GM23338 (cell line): ENCODE measurements around the gene SH2D6. TPM values are rescaled to one million over a fixed set of nuclear protein-coding genes. Genes with fewer than 3 reads are reported as not detected.
A peak's percentile ranks its signal among the peaks of the same experiment; 100 is the strongest.

Experiments used
- ATAC-seq: fragments of 200-7000 bp; cut with Tn5 transposase; 3 replicates; pipeline ENCODE4 v1.9.1; 2020
- DNase-seq: peaks from one replicate; pipeline ENCODE4 v3.0.0-alpha.2; 2015; ENCODE audit warnings: low spot score
- H2AFZ ChIP-seq: fragments of 200-600 bp; sonication (generic); 2 replicates; pipeline ENCODE4 v1.8.0; 2016; ENCODE audit warnings: antibody characterized with exemption, mild to moderate bottlenecking, moderate library complexity
- H3F3A ChIP-seq: fragments of 200-600 bp; sonication (generic); replicated peaks from 2 replicates; pipeline ENCODE4 v1.8.0; 2017; ENCODE audit warnings: antibody characterized with exemption, mixed run types, low read depth
- H3K27ac ChIP-seq: fragments of 200-600 bp; sonication (generic); 2 replicates; pipeline ENCODE4 v1.6.1; 2016; ENCODE audit warnings: low read depth
- H3K27me3 ChIP-seq: fragments of 200-600 bp; sonication (generic); 2 replicates; pipeline ENCODE4 v1.8.0; 2016; ENCODE audit warnings: mild to moderate bottlenecking, mixed run types, moderate library complexity; ENCODE audit not compliant: insufficient read depth
- H3K36me3 ChIP-seq: fragments of 200-600 bp; sonication (generic); 2 replicates; pipeline ENCODE4 v1.8.0; 2016; ENCODE audit warnings: mild to moderate bottlenecking; ENCODE audit not compliant: insufficient read depth
- H3K4me1 ChIP-seq: fragments of 200-600 bp; sonication (generic); 2 replicates; pipeline ENCODE4 v1.8.0; 2016; ENCODE audit warnings: mild to moderate bottlenecking, moderate library complexity; ENCODE audit not compliant: insufficient read depth
- H3K4me2 ChIP-seq: fragments of 200-600 bp; sonication (generic); 2 replicates; pipeline ENCODE4 v1.7.1; 2017; ENCODE audit warnings: mixed run types
- H3K4me3 ChIP-seq: fragments of 200-600 bp; sonication (generic); 2 replicates; pipeline ENCODE4 v1.6.1; 2016; ENCODE audit warnings: mixed run types
- H3K79me2 ChIP-seq: fragments of 200-600 bp; sonication (generic); replicated peaks from 2 replicates; pipeline ENCODE4 v1.8.0; 2017; ENCODE audit warnings: mild to moderate bottlenecking; ENCODE audit not compliant: insufficient read depth
- H3K9me2 ChIP-seq: fragments of 200-600 bp; sonication (generic); 2 replicates; pipeline ENCODE4 v1.8.0; 2017; ENCODE audit not compliant: insufficient read depth
- H4K20me1 ChIP-seq: fragments of 200-600 bp; sonication (generic); replicated peaks from 2 replicates; pipeline ENCODE4 v1.8.0; 2017; ENCODE audit warnings: mild to moderate bottlenecking; ENCODE audit not compliant: insufficient read depth
- H3K27ac Mint-ChIP-seq: 2 replicates; pipeline ENCODE4 v1.8.0; 2020; ENCODE audit warnings: inconsistent platforms, mild to moderate bottlenecking, moderate library complexity, mixed read lengths
- H3K27me3 Mint-ChIP-seq: 3 replicates; pipeline ENCODE4 v1.8.0; 2022; ENCODE audit warnings: low read depth, mild to moderate bottlenecking, moderate library complexity, mixed read lengths, inconsistent platforms; ENCODE audit not compliant: insufficient read depth, poor library complexity
- H3K36me3 Mint-ChIP-seq: 3 replicates; pipeline ENCODE4 v1.8.0; 2021; ENCODE audit warnings: low read depth, mild to moderate bottlenecking, inconsistent platforms, moderate library complexity, mixed read lengths
- H3K4me1 Mint-ChIP-seq: 3 replicates; pipeline ENCODE4 v1.8.0; 2020; ENCODE audit warnings: mild to moderate bottlenecking, inconsistent platforms, mixed read lengths
- H3K4me3 Mint-ChIP-seq: 3 replicates; pipeline ENCODE4 v1.8.0; 2021; ENCODE audit warnings: moderate library complexity, mild to moderate bottlenecking, inconsistent platforms, mixed read lengths
- H3K9me3 Mint-ChIP-seq: 3 replicates; pipeline ENCODE4 v1.8.0; 2020; ENCODE audit warnings: moderate library complexity, mild to moderate bottlenecking, inconsistent platforms, mixed read lengths
- CREB1 ChIP-seq: fragments of 250-450 bp; sonication (Bioruptor Pico); IDR thresholded peaks from 2 replicates; pipeline ENCODE4 v1.5.0; 2020; ENCODE audit warnings: low read depth, mild to moderate bottlenecking, moderate library complexity
- EZH2 ChIP-seq: fragments of 200-600 bp; sonication (generic); IDR thresholded peaks from one replicate; pipeline ENCODE4 v1.8.0; 2017; ENCODE audit warnings: antibody characterized with exemption, mild to moderate bottlenecking, low read depth; ENCODE audit not compliant: unreplicated experiment
- EZH2phosphoT487 ChIP-seq: fragments of 200-600 bp; sonication (generic); IDR thresholded peaks from one replicate; pipeline ENCODE4 v1.8.1; 2018; ENCODE audit warnings: antibody characterized with exemption; ENCODE audit not compliant: unreplicated experiment
- JUNB ChIP-seq: IDR thresholded peaks from one replicate; pipeline ENCODE4 v1.6.1; 2016; ENCODE audit warnings: antibody characterized with exemption; ENCODE audit not compliant: unreplicated experiment
- NANOG ChIP-seq: IDR thresholded peaks from 2 replicates; pipeline ENCODE4 v1.6.1; 2016; ENCODE audit warnings: antibody characterized with exemption, borderline replicate concordance
- POLR2AphosphoS5 ChIP-seq: IDR thresholded peaks from 2 replicates; pipeline ENCODE4 v1.6.1; 2016; ENCODE audit warnings: antibody characterized with exemption, low read depth
- STAT1 ChIP-seq: IDR thresholded peaks from one replicate; pipeline ENCODE4 v1.6.1; 2016; ENCODE audit warnings: antibody characterized with exemption; ENCODE audit not compliant: unreplicated experiment
- ZNF114 ChIP-seq: fragments of 250-450 bp; sonication (Bioruptor Pico); IDR thresholded peaks from 2 replicates; pipeline ENCODE4 v1.5.0; 2020; ENCODE audit warnings: mild to moderate bottlenecking, moderate library complexity
- ZNF331 ChIP-seq: fragments of 250-450 bp; sonication (Bioruptor Pico); IDR thresholded peaks from 2 replicates; pipeline ENCODE4 v1.5.0; 2020; ENCODE audit warnings: low read depth, mild to moderate bottlenecking, moderate library complexity
- polyA plus RNA-seq: library from polyadenylated mRNA; unstranded; fragments of >200 nt; fragmentation: Nextera tagmentation; extraction: Ambion mirVana; gene quantifications from 2 replicates; pipeline ENCODE4 v1.2.1, GENCODE V29; 2016
- total RNA-seq: library from RNA; depleted of rRNA; stranded (reverse); fragments of >200 nt; shearing (Covaris generic); gene quantifications from 2 replicates; pipeline ENCODE4 v1.2.3, GENCODE V29; 2014
- TF ChIP-seq, protein P1 (sequence below): IDR thresholded peaks from one replicate; pipeline ENCODE4 v1.6.1; 2018; ENCODE audit warnings: antibody characterized with exemption; ENCODE audit not compliant: unreplicated experiment
- TF ChIP-seq, protein P2 (sequence below): IDR thresholded peaks from 2 replicates; pipeline ENCODE4 v1.6.1; 2016; ENCODE audit warnings: antibody characterized with exemption
- TF ChIP-seq, protein P3 (sequence below), 2 experiments: fragments of 200-600 bp in 1 of 2; sonication (generic) in 1 of 2; conservative IDR thresholded peaks; 2 replicates each; pipeline versions ENCODE4 v1.5.1 to v1.6.1; 2016 to 2017; ENCODE audit warnings: antibody characterized with exemption in 2 of 2, low read depth in 2 of 2, mild to moderate bottlenecking in 2 of 2, moderate library complexity in 1 of 2
- TF ChIP-seq, protein P4 (sequence below): fragments of 250-450 bp; sonication (Bioruptor Pico); IDR thresholded peaks from 2 replicates; pipeline ENCODE4 v1.5.0; 2020; ENCODE audit warnings: mild to moderate bottlenecking, moderate library complexity

The SH2D6 gene
- total and polyA plus RNA-seq, 2 experiments from 2014 or later, result 0.37 TPM; not detected in 1

DNA sequence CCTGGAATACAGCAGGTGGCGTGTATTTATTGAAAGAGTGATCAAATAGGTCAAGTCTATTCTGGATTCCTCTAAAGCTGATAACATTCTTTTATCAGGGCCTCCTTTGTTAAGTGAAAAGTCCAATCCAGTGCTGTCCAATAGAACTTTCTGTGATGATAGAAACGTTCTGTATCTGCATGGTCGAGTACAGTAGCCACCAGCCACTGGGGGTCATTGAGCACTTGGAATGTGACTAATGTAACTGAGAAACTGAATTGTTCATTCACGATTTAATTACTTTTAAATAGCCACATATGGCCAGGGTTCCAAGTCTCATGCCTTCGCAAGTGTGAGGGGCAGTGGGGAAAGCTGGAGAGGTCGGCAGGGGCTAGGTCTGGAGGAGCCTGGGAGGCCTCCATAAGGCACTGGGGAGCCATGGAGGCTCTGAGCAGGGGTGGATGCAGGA is 20.5 kb downstream of the SH2D6 start:
- peaks cover 9% of the 10 kb centered on the region for H3F3A ChIP-seq
- H3K4me3 ChIP-seq, result no peak overlapping the region
- DNase-seq (no peak), ATAC-seq (no peak)
- peaks cover 23% of the 10 kb centered on the region for H3K4me1 Mint-ChIP-seq
- H3K4me1 ChIP-seq, result peaks cover 23% of the 10 kb centered on the region
- H3K4me2 ChIP-seq, result no peak overlapping the region
- H3K27ac ChIP-seq, result no peak overlapping the region
- TF ChIP-seq EZH2phosphoT487 (no peak), EZH2 (no peak), CREB1 (CRISPR knock-in tag) (no peak), NANOG (no peak), JUNB (no peak), ZNF331 (CRISPR knock-in tag) (no peak), POLR2AphosphoS5 (no peak), STAT1 (no peak), ZNF114 (no peak)
- TF ChIP-seq, protein P1, sequence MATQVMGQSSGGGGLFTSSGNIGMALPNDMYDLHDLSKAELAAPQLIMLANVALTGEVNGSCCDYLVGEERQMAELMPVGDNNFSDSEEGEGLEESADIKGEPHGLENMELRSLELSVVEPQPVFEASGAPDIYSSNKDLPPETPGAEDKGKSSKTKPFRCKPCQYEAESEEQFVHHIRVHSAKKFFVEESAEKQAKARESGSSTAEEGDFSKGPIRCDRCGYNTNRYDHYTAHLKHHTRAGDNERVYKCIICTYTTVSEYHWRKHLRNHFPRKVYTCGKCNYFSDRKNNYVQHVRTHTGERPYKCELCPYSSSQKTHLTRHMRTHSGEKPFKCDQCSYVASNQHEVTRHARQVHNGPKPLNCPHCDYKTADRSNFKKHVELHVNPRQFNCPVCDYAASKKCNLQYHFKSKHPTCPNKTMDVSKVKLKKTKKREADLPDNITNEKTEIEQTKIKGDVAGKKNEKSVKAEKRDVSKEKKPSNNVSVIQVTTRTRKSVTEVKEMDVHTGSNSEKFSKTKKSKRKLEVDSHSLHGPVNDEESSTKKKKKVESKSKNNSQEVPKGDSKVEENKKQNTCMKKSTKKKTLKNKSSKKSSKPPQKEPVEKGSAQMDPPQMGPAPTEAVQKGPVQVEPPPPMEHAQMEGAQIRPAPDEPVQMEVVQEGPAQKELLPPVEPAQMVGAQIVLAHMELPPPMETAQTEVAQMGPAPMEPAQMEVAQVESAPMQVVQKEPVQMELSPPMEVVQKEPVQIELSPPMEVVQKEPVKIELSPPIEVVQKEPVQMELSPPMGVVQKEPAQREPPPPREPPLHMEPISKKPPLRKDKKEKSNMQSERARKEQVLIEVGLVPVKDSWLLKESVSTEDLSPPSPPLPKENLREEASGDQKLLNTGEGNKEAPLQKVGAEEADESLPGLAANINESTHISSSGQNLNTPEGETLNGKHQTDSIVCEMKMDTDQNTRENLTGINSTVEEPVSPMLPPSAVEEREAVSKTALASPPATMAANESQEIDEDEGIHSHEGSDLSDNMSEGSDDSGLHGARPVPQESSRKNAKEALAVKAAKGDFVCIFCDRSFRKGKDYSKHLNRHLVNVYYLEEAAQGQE, result no peak
- TF ChIP-seq, protein P2, sequence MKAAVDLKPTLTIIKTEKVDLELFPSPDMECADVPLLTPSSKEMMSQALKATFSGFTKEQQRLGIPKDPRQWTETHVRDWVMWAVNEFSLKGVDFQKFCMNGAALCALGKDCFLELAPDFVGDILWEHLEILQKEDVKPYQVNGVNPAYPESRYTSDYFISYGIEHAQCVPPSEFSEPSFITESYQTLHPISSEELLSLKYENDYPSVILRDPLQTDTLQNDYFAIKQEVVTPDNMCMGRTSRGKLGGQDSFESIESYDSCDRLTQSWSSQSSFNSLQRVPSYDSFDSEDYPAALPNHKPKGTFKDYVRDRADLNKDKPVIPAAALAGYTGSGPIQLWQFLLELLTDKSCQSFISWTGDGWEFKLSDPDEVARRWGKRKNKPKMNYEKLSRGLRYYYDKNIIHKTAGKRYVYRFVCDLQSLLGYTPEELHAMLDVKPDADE, result no peak
- TF ChIP-seq, protein P3, sequence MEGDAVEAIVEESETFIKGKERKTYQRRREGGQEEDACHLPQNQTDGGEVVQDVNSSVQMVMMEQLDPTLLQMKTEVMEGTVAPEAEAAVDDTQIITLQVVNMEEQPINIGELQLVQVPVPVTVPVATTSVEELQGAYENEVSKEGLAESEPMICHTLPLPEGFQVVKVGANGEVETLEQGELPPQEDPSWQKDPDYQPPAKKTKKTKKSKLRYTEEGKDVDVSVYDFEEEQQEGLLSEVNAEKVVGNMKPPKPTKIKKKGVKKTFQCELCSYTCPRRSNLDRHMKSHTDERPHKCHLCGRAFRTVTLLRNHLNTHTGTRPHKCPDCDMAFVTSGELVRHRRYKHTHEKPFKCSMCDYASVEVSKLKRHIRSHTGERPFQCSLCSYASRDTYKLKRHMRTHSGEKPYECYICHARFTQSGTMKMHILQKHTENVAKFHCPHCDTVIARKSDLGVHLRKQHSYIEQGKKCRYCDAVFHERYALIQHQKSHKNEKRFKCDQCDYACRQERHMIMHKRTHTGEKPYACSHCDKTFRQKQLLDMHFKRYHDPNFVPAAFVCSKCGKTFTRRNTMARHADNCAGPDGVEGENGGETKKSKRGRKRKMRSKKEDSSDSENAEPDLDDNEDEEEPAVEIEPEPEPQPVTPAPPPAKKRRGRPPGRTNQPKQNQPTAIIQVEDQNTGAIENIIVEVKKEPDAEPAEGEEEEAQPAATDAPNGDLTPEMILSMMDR (conservative IDR thresholded peaks at IDR 0.05; ENCODE audit: low read depth in 2 of 2), result no peak
- TF ChIP-seq, protein P4, sequence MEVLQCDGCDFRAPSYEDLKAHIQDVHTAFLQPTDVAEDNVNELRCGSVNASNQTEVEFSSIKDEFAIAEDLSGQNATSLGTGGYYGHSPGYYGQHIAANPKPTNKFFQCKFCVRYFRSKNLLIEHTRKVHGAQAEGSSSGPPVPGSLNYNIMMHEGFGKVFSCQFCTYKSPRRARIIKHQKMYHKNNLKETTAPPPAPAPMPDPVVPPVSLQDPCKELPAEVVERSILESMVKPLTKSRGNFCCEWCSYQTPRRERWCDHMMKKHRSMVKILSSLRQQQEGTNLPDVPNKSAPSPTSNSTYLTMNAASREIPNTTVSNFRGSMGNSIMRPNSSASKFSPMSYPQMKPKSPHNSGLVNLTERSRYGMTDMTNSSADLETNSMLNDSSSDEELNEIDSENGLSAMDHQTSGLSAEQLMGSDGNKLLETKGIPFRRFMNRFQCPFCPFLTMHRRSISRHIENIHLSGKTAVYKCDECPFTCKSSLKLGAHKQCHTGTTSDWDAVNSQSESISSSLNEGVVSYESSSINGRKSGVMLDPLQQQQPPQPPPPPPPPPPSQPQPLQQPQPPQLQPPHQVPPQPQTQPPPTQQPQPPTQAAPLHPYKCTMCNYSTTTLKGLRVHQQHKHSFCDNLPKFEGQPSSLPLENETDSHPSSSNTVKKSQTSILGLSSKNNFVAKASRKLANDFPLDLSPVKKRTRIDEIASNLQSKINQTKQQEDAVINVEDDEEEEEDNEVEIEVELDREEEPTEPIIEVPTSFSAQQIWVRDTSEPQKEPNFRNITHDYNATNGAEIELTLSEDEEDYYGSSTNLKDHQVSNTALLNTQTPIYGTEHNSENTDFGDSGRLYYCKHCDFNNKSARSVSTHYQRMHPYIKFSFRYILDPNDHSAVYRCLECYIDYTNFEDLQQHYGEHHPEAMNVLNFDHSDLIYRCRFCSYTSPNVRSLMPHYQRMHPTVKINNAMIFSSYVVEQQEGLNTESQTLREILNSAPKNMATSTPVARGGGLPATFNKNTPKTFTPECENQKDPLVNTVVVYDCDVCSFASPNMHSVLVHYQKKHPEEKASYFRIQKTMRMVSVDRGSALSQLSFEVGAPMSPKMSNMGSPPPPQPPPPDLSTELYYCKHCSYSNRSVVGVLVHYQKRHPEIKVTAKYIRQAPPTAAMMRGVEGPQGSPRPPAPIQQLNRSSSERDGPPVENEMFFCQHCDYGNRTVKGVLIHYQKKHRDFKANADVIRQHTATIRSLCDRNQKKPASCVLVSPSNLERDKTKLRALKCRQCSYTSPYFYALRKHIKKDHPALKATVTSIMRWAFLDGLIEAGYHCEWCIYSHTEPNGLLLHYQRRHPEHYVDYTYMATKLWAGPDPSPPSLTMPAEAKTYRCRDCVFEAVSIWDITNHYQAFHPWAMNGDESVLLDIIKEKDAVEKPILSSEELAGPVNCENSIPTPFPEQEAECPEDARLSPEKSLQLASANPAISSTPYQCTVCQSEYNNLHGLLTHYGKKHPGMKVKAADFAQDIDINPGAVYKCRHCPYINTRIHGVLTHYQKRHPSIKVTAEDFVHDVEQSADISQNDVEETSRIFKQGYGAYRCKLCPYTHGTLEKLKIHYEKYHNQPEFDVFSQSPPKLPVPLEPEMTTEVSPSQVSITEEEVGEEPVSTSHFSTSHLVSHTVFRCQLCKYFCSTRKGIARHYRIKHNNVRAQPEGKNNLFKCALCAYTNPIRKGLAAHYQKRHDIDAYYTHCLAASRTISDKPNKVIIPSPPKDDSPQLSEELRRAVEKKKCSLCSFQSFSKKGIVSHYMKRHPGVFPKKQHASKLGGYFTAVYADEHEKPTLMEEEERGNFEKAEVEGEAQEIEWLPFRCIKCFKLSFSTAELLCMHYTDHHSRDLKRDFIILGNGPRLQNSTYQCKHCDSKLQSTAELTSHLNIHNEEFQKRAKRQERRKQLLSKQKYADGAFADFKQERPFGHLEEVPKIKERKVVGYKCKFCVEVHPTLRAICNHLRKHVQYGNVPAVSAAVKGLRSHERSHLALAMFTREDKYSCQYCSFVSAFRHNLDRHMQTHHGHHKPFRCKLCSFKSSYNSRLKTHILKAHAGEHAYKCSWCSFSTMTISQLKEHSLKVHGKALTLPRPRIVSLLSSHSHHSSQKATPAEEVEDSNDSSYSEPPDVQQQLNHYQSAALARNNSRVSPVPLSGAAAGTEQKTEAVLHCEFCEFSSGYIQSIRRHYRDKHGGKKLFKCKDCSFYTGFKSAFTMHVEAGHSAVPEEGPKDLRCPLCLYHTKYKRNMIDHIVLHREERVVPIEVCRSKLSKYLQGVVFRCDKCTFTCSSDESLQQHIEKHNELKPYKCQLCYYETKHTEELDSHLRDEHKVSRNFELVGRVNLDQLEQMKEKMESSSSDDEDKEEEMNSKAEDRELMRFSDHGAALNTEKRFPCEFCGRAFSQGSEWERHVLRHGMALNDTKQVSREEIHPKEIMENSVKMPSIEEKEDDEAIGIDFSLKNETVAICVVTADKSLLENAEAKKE (CRISPR knock-in tag), result no peak
- H3K27me3 Mint-ChIP-seq, result peaks cover 17% of the 10 kb centered on the region
- H3K79me2 ChIP-seq, result no peaks in the 10 kb centered on the region
- no peaks in the 10 kb centered on the region; the same call in 2 of the 3 replicates for H3K9me3 Mint-ChIP-seq
- H3K27ac Mint-ChIP-seq, result no peak overlapping the region
- H3K27me3 ChIP-seq, result no peaks in the 10 kb centered on the region
- no peaks in the 10 kb centered on the region for H3K36me3 ChIP-seq
- no peaks in the 10 kb centered on the region for H3K9me2 ChIP-seq
- H4K20me1 ChIP-seq, result no peaks in the 10 kb centered on the region
- H2AFZ ChIP-seq, result peak overlapping the region; percentile 96; the same call in 1 of the 2 replicates
- no peak overlapping the region; the same call in 2 of the 3 replicates for H3K4me3 Mint-ChIP-seq
- no peaks in the 10 kb centered on the region for H3K36me3 Mint-ChIP-seq
